Measurements from ENCODE around the gene HS3ST3A1. TPM values are rescaled to one million over a fixed set of nuclear protein-coding genes. Genes with fewer than 3 reads are reported as not detected.

The HS3ST3A1 gene
- total RNA-seq, 1 experiment from 2014 or later = 47.6 TPM

DNA sequence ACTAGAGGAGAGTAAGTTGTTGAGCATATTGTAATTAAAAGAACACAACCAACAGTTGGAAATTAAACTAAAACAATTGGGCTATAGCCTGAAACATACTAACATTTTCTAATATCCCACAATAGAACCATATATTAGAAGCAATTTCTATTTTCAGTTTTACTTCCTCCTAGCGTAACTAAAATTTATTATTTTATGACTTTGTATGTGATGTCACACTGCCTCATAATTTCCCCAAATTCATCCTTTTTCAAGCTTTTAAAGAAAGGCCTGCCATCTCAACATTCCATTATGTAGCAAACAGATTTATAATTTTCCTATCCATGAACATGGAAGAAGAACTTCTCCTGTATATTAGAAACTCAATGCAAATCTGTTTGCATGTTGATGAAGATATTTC, 110.2 kb downstream of the HS3ST3A1 start:
- ChIA-PET CTCF (no interaction called here), POLR2A (ENCODE audit: unreplicated experiment) (no interaction called here)
- Histone ChIP-seq H3K79me2 (ENCODE audit: low read length) (no peaks in the 10 kb centered on the region), H3K4me1 (ENCODE audit: insufficient read depth, low read length) (no peaks in the 10 kb centered on the region), H3K27ac (ENCODE audit: low read length) (no peak overlapping the region), H3K4me2 (ENCODE audit: low read length) (no peak overlapping the region), H2AFZ (ENCODE audit: low read length) (no peak overlapping the region), H3K9me2 (replicated peaks; ENCODE audit: low read length) (no peaks in the 10 kb centered on the region), H3K27me3 (ENCODE audit: low read length) (0 out of 2 replicates have a peak, but pooled peaks cover 6% of the 10 kb centered on the region), H3K9ac (ENCODE audit: low read length) (no peak overlapping the region), H4K20me1 (ENCODE audit: low read length) (no peaks in the 10 kb centered on the region), H3K9me3 (ENCODE audit: low read length) (no peaks in the 10 kb centered on the region), H3F3A (ENCODE audit: low read length, unreplicated experiment) (no peaks in the 10 kb centered on the region), H3K4me3 (ENCODE audit: low read length) (no peak overlapping the region), H3K36me3 (ENCODE audit: low read depth, low read length) (no peaks in the 10 kb centered on the region; the same call in 1 of the 2 replicates)
- intact Hi-C loops (cut with micrococcal nuclease) = no loop called here
- ATAC-seq (no peak), DNase-seq (no peak)
- no TSS peak for BruUV-seq (replicated peaks)
- TF ChIP-seq EZH2 (IDR thresholded peaks at IDR 0.05; ENCODE audit: low read length, unreplicated experiment) (no peak), EZH2phosphoT487 (IDR thresholded peaks at IDR 0.05; ENCODE audit: borderline replicate concordance, low read length) (no peak)
- TF ChIP-seq, protein P1, sequence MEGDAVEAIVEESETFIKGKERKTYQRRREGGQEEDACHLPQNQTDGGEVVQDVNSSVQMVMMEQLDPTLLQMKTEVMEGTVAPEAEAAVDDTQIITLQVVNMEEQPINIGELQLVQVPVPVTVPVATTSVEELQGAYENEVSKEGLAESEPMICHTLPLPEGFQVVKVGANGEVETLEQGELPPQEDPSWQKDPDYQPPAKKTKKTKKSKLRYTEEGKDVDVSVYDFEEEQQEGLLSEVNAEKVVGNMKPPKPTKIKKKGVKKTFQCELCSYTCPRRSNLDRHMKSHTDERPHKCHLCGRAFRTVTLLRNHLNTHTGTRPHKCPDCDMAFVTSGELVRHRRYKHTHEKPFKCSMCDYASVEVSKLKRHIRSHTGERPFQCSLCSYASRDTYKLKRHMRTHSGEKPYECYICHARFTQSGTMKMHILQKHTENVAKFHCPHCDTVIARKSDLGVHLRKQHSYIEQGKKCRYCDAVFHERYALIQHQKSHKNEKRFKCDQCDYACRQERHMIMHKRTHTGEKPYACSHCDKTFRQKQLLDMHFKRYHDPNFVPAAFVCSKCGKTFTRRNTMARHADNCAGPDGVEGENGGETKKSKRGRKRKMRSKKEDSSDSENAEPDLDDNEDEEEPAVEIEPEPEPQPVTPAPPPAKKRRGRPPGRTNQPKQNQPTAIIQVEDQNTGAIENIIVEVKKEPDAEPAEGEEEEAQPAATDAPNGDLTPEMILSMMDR (conservative IDR thresholded peaks at IDR 0.05; ENCODE audit: low read depth, low read length) = no peak

DNA sequence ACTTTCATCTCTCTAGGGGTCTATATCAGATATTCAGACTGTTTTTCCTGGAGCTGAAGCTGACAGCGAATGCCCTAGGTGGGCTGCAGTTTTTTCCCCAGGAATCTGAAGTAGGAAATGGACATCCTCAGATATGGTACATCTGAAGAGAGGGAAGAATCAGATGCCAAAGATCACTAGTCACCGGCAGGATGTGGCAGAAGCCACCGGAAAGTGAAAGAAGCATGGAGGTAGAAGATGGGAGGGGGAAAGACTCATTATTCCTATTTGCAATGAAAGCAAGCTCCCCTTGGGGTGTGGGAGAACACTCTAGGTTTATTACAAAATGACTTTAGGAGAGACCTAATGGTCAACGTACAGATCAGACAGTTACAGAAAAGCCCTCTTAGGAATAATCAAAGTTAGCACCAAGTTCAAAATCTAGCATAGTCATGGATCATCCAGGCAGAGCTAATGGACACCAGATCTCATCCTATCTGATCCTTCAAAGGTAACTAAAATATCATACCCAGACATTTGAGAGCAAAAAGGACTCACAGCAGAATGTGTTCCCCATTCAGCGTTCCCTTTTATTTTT, 110.7 kb downstream of the HS3ST3A1 start:
- Histone ChIP-seq H3K9ac (ENCODE audit: low read length) (no peak overlapping the region), H4K20me1 (ENCODE audit: low read length) (no peaks in the 10 kb centered on the region), H3K4me2 (ENCODE audit: low read length) (no peak overlapping the region), H3K4me1 (ENCODE audit: insufficient read depth, low read length) (no peaks in the 10 kb centered on the region), H3K36me3 (ENCODE audit: low read depth, low read length) (no peaks in the 10 kb centered on the region; the same call in 1 of the 2 replicates), H3K4me3 (ENCODE audit: low read length) (no peak overlapping the region), H3K9me2 (replicated peaks; ENCODE audit: low read length) (no peaks in the 10 kb centered on the region), H3F3A (ENCODE audit: low read length, unreplicated experiment) (no peaks in the 10 kb centered on the region), H3K27me3 (ENCODE audit: low read length) (0 out of 2 replicates have a peak, but pooled peaks cover 6% of the 10 kb centered on the region), H3K79me2 (ENCODE audit: low read length) (no peaks in the 10 kb centered on the region), H3K9me3 (ENCODE audit: low read length) (no peaks in the 10 kb centered on the region), H3K27ac (ENCODE audit: low read length) (no peak overlapping the region), H2AFZ (ENCODE audit: low read length) (no peak overlapping the region)
- no TSS peak for BruUV-seq (replicated peaks)
- TF ChIP-seq EZH2phosphoT487 (IDR thresholded peaks at IDR 0.05; ENCODE audit: borderline replicate concordance, low read length) = no peak
- TF ChIP-seq, protein P1 (conservative IDR thresholded peaks at IDR 0.05; ENCODE audit: low read depth, low read length) = no peak
- TF ChIP-seq EZH2 (IDR thresholded peaks at IDR 0.05; ENCODE audit: low read length, unreplicated experiment) = no peak
- DNase-seq (no peak), ATAC-seq (no peak)
- intact Hi-C loops (cut with micrococcal nuclease) = no loop called here
- ChIA-PET CTCF (no interaction called here), POLR2A (ENCODE audit: unreplicated experiment) (no interaction called here)

DNA sequence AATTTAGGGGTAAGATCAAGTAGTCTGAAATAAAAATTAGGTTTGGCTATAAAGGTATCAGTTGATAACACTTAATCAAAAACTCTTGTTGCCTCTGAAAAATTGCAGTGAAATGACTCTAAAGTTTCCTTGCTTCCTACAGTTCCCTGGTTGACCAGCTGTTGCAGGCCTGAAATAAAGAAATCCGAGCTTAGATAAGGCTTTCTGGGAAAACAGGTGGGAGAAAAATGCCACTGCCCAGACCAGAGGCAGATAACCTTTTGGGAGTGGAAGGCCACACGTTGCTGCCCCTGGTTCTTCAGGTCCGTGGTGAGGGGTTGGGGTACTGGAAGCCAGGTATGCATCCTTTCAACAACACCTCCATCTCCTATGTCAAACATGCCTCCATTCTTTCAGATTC, 111.3 kb downstream of the HS3ST3A1 start:
- no peaks in the 10 kb centered on the region for H3F3A ChIP-seq (ENCODE audit: low read length, unreplicated experiment)
- BruUV-seq (replicated peaks) = no TSS peak
- no peak overlapping the region for H3K27ac ChIP-seq (ENCODE audit: low read length)
- no peaks in the 10 kb centered on the region for H3K36me3 ChIP-seq (ENCODE audit: low read depth, low read length)
- no peaks in the 10 kb centered on the region for H3K9me2 ChIP-seq (replicated peaks; ENCODE audit: low read length)
- H3K4me2 ChIP-seq (ENCODE audit: low read length) = no peak overlapping the region
- no peaks in the 10 kb centered on the region for H3K9me3 ChIP-seq (ENCODE audit: low read length)
- H4K20me1 ChIP-seq (ENCODE audit: low read length) = no peaks in the 10 kb centered on the region
- H3K4me1 ChIP-seq (ENCODE audit: insufficient read depth, low read length) = no peaks in the 10 kb centered on the region
- DNase-seq = no peak
- 0 out of 2 replicates have a peak, but pooled peaks cover 6% of the 10 kb centered on the region for H3K27me3 ChIP-seq (ENCODE audit: low read length)
- TF ChIP-seq EZH2phosphoT487 (IDR thresholded peaks at IDR 0.05; ENCODE audit: borderline replicate concordance, low read length) (no peak), EZH2 (IDR thresholded peaks at IDR 0.05; ENCODE audit: low read length, unreplicated experiment) (no peak)
- TF ChIP-seq, protein P1 (conservative IDR thresholded peaks at IDR 0.05; ENCODE audit: low read depth, low read length) = no peak
- H3K4me3 ChIP-seq (ENCODE audit: low read length) = no peak overlapping the region
- no peak for ATAC-seq
- no peaks in the 10 kb centered on the region for H3K79me2 ChIP-seq (ENCODE audit: low read length)
- intact Hi-C loops (cut with micrococcal nuclease) = no loop called here
- CTCF ChIA-PET = no interaction called here
- POLR2A ChIA-PET (ENCODE audit: unreplicated experiment) = no interaction called here
- H3K9ac ChIP-seq (ENCODE audit: low read length) = no peak overlapping the region
- no peak overlapping the region for H2AFZ ChIP-seq (ENCODE audit: low read length)

All from PC-3 (cell line).